Measurements from ENCODE around the gene LRRC57. TPM values are rescaled to one million over a fixed set of nuclear protein-coding genes. Genes with fewer than 3 reads are reported as not detected.

Gene LRRC57
- total and polyA plus RNA-seq, 2 of the 8 experiments (the other 6 are each of a cell fraction or from before 2014, with no cell fraction given): 5.0 to 12.7 TPM

- no peak for TF ChIP-seq SIN3A (conservative IDR thresholded peaks at IDR 0.05 in 1 of 2, IDR thresholded peaks at IDR 0.05 in 1 of 2; ENCODE audit: low read depth in 1 of 2, low read length in 2 of 2)
- TF ChIP-seq TAF1 (IDR thresholded peaks at IDR 0.05; ENCODE audit: low read depth, low read length): no peak
These were observed 29.0 kb upstream of the LRRC57 start for GRCh38 chr15:42577514-42578031.

More at GRCh38 chr15:42577514-42578031, 29.0 kb upstream of the LRRC57 start:
- H3K4me2 ChIP-seq (ENCODE audit: insufficient read depth in 1 of 2, low read depth in 2 of 2, low read length in 2 of 2): no peak overlapping the region
- no peaks in the 10 kb centered on the region for H3K36me3 ChIP-seq (ENCODE audit: control insufficient read depth in 2 of 4, insufficient read depth in 4 of 4, low read length in 3 of 4)
- no peaks in the 10 kb centered on the region for H3K79me2 ChIP-seq (ENCODE audit: control insufficient read depth in 1 of 2, insufficient read depth in 2 of 2, low read length in 2 of 2)
- no peak overlapping the region for H3K9ac ChIP-seq (replicated peaks in 1 of 4; ENCODE audit: extremely low read depth in 1 of 4, low read depth in 3 of 4, low read length in 3 of 4)
- H4K5ac ChIP-seq (ENCODE audit: insufficient read length, low read depth, low read length): no peak overlapping the region
- no peak overlapping the region for H3K27ac ChIP-seq (ENCODE audit: low read depth, low read length)
- H3K14ac ChIP-seq (ENCODE audit: insufficient read length): no peak overlapping the region
- 0 out of 2 replicates have a peak overlapping the region, but pooled peaks have one; percentile 28 for H2AK5ac ChIP-seq (ENCODE audit: low read depth, low read length)
- no peak overlapping the region for H3K56ac ChIP-seq (replicated peaks; ENCODE audit: insufficient read length, low read depth, low read length)
- ChIA-PET CTCF (ENCODE audit: partially characterized antibody) (interaction anchor here (0.7 to 2.1 kb wide), 4 partner anchors 11 to 947 kb away, joined by 3 to 14 read pairs (median 4); no protein-coding TSS in a partner anchor), POLR2A (ENCODE audit: partially characterized antibody) (interaction anchor here (0.7 to 1.5 kb wide), 3 partner anchors 16 to 242 kb away, joined by 3 to 5 read pairs (median 4); no protein-coding TSS in a partner anchor)
- H4K20me1 ChIP-seq (replicated peaks in 1 of 2; ENCODE audit: control insufficient read depth in 1 of 2, insufficient read depth in 2 of 2, low read length in 2 of 2): no peaks in the 10 kb centered on the region
- H3K4me3 ChIP-seq (ENCODE audit: extremely low read depth in 1 of 4, insufficient read depth in 2 of 4, low read depth in 3 of 4, low read length in 4 of 4): no peak overlapping the region
- H3K27me3 ChIP-seq (replicated peaks in 1 of 4; ENCODE audit: control insufficient read depth in 3 of 4, extremely low read depth in 1 of 4, insufficient read depth in 3 of 4, low read length in 3 of 4): peaks cover 1 to 11% (median 10%) of the 10 kb centered on the region in 4 experiments
- H3K4me1 ChIP-seq (replicated peaks in 1 of 4; ENCODE audit: control insufficient read depth in 3 of 4, insufficient read depth in 4 of 4, low read length in 3 of 4): peaks cover 0 to 4% (median 1%) of the 10 kb centered on the region in 4 experiments; a peak in 5 of 7 replicates
- H2BK120ac ChIP-seq (replicated peaks; ENCODE audit: low read depth, low read length): no peak overlapping the region
- 91% methylated on average over 1 of the region's 1 CpG; no CpG with 5 or more reads in 1 of the 2 experiments for WGBS, 2 experiments (ENCODE audit: extremely low coverage in 1 of 2, insufficient coverage in 1 of 2, insufficient read length in 1 of 2, insufficient replicate concordance in 2 of 2, low coverage in 1 of 2, low lambda C conversion rate in 2 of 2, missing lambda C conversion rate in 1 of 2)
- H3K18ac ChIP-seq (ENCODE audit: extremely low read depth, low read length): no peak overlapping the region
- H3K4ac ChIP-seq (replicated peaks; ENCODE audit: insufficient read length, low read depth, low read length): no peak overlapping the region
- no peak for FAIRE-seq
- H3K23ac ChIP-seq (ENCODE audit: insufficient read length): no peak overlapping the region
- no peak overlapping the region for H2BK15ac ChIP-seq (ENCODE audit: low read length)
- 0 out of 2 replicates have a peak, but pooled peaks cover 4% of the 10 kb centered on the region for H3K79me1 ChIP-seq (ENCODE audit: low read depth, low read length)
- no peak overlapping the region for H4K8ac ChIP-seq (ENCODE audit: extremely low read depth, insufficient read depth, low read length)
- no peak overlapping the region for H2BK5ac ChIP-seq (ENCODE audit: low read depth, low read length)
- no peak for DNase-seq (ENCODE audit: low read depth in 1 of 2, low spot score in 2 of 2)
- H2AFZ ChIP-seq (ENCODE audit: low read length): no peak overlapping the region
- peaks cover 14% of the 10 kb centered on the region; the same call in 1 of the 2 replicates for H3K23me2 ChIP-seq (ENCODE audit: low read depth, low read length)
- no peak overlapping the region for H4K91ac ChIP-seq (replicated peaks; ENCODE audit: insufficient read length, low read length)
- no peaks in the 10 kb centered on the region for H3K9me3 ChIP-seq (ENCODE audit: insufficient read depth in 2 of 2, low read depth in 1 of 2, low read length in 1 of 2)
- H2BK12ac ChIP-seq (ENCODE audit: low read depth, low read length): no peak overlapping the region
- no peak overlapping the region for H2BK20ac ChIP-seq (ENCODE audit: low read length)
